NCI-H1694 (cell line): Measurements from ENCODE around the gene AP5B1.
"Not testable (repeated sequence)": the region's sequence is repeated elsewhere in the genome, so short reads cannot be mapped to it uniquely, and the experiment has no call there.

Source experiments
- DNase-seq: peaks from one replicate; lab custom pipeline; 2025; lab: John Stamatoyannopoulos, UW

AP5B1 gene

GRCh38 chr11:65767406-65767805 lies 13.4 kb downstream of the AP5B1 start:
- DNase-seq, result no peak

- no peak for DNase-seq
These were observed 14.2 kb downstream of the AP5B1 start for GRCh38 chr11:65766535-65766934.

- no peak for DNase-seq
These were observed 16.3 kb downstream of the AP5B1 start for GRCh38 chr11:65764434-65764833.

GRCh38 chr11:65762816-65763215 lies 18.0 kb downstream of the AP5B1 start:
- not testable (repeated sequence) for DNase-seq

- not testable (repeated sequence) for DNase-seq
These were observed 18.6 kb downstream of the AP5B1 start for GRCh38 chr11:65762169-65762568.

- no peak for DNase-seq
These were observed 35.7 kb downstream of the AP5B1 start for GRCh38 chr11:65745049-65745448.

- no peak for DNase-seq
These were observed 36.1 kb downstream of the AP5B1 start for GRCh38 chr11:65744699-65745042.

GRCh38 chr11:65744026-65744698 lies 36.6 kb downstream of the AP5B1 start:
- no peak for DNase-seq

GRCh38 chr11:65743681-65744025 lies 37.1 kb downstream of the AP5B1 start:
- no peak for DNase-seq

- DNase-seq, result no peak
These were observed 38.4 kb downstream of the AP5B1 start for GRCh38 chr11:65742353-65742752.

- no peak for DNase-seq
These were observed 39.6 kb downstream of the AP5B1 start for GRCh38 chr11:65741185-65741584.

GRCh38 chr11:65739022-65739421 lies 41.8 kb downstream of the AP5B1 start:
- no peak for DNase-seq

GRCh38 chr11:65736810-65737209 lies 44.0 kb downstream of the AP5B1 start:
- DNase-seq, result no peak

- not testable (repeated sequence) for DNase-seq
These were observed 45.7 kb downstream of the AP5B1 start for GRCh38 chr11:65735111-65735510.

GRCh38 chr11:65730461-65730860 lies 50.3 kb downstream of the AP5B1 start:
- no peak for DNase-seq

- no peak for DNase-seq
These were observed 52.9 kb downstream of the AP5B1 start for GRCh38 chr11:65727865-65728264.

- no peak for DNase-seq
These were observed 54.1 kb downstream of the AP5B1 start for GRCh38 chr11:65726660-65727059.
